NCI-H69 (cell line): Measurements from ENCODE around the gene INMT.
A peak's percentile ranks its signal among the peaks of the same experiment; 100 is the strongest.

Experiments used
- DNase-seq: peaks from one replicate; lab custom pipeline; 2025; lab: John Stamatoyannopoulos, UW

The INMT gene

DNA sequence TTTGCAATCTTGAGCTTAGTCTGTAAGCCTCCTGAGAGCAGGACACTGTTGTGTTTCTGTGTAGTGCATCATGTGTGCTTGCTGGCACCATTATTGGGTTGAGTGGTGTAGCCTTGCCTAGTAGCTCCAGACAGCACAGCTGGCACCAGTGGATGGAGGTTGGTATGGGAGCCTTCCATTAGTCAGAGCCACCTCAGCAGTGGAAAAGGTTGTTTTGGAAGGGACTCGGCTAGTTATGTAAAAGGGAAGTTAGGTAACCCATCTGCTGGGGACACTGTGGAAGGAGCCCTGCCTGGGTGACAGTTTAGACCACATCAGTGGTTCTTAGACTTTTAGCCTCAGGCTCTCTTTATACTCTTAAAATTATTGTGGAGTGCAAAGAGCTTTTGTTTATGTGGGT, 35.6 kb downstream of the INMT start:
- no peak for DNase-seq

DNA sequence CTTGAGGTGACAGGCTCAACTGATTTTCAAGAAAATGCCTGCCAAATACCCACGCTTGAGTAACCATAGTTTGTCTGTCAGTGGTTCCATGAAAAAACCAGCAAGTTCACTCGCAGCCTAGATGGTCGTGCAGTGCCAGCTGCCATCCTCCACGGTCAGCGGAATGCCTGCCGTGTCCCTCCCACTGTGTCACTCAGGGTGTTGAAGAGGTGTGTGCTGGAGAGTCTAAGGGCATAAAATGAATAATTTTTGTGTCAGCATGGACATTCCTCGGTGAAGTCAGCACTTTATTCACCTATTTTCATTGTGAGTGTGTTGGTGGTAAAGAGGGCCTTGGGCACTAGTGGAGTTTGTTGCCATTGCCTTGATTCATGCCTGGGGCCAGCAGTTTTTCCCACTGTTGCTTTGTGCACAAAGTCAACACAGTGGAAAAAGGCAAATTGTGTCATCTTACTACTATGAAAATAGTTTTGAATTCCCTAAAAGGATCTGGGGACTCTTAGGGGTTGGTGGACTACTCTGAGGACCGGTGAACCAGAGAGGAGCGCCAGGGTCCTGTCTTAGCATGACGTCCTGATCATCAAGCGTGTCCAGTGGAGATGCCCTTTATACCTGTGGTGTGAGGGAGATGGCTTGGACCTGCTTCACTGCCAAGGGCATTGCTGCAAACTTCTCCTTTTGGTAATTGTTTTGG, 36.9 kb downstream of the INMT start:
- DNase-seq = no peak

DNA sequence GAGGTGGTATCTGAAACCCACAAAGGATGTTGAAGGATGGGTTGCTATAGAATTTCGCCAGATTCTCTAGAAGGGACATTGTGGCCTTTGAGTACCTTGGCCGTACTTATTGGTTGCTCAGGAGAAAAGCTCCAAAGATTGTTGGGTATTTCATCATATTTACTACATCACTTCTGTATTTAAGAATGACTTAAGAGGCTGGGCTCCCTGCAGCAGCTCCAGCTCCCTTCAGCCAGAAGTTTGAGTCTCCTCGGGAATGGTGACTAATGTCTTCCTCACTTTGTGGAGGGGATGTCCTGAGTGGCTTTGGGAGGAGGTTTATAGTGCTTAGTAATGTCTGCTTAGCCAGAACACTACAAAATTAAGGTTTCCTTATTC, 37.4 kb downstream of the INMT start:
- DNase-seq = no peak

DNA sequence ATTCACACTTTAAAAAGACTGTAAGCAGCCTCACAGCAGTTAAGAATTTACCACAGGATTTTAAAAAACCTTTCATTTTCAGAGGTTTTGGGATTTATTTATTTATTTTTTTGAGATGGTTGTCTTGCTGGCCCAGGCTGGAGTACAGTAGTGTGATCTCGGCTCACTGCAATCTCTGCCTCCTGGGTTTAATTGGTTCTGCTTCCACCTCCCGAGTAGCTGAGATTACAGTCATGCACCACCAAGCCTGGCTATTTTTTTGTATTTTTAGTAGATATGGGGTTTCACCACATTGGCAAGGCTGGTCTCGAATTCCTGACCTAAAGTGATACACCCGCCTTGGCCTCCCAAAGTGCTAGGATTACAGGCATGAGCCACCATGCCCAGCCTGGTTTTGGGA, 38.4 kb downstream of the INMT start:
- no peak for DNase-seq

DNA sequence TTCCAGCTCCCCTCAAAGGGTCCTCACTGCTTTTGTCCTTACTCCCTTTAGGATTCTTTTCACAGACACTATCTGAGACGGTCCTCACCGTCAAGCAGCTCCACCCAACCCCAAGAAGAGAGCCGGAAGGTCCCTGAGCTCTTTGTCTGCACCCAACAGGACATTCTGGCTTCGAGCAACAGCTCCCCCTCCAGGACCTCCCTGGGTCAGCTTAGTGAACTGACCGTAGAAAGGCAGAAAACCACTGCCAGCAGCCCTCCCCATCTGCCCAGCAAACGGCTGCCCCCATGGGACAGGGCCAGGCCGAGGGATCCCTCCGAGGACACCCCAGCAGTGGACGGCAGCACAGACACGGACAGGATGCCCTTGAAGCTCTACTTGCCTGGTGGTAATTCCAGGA, 39.2 kb downstream of the INMT start:
- DNase-seq = no peak

DNA sequence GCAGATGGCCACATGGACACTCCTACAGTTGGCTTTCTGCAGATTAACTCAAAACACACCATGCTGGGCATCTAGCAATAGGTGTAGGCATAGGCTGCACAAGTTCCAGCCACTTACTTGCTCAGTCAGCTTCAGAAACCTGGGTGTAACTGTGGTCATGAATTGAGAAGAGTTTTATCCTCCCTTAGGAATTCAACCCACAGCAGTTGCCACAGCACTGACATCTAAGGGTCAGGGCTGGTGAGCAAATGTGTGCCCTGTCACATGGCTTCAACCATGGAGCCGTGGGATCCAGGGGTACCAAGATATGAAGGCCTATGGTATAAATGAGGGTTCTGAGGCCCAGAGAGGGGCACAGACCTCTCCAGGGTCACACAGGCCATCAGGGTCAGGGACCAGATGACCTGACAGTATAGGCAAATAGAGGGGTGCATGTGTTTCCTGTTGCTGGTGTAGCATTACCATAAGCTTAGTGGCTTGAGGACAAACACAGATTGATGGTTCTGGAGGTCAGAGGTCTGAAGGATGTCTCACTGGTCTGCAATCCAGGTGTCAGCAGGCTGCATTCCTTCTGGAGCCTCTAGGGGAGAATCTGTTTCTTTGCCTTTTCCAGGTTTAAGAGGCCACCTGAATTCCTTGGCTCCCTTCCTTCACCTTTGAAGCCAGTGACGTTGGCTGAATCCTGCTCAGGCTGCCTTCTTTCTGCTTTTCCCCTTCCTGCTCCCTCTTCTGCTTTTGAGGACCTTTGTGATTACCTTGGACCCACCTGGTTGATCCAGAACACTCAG, 43.4 kb downstream of the INMT start:
- no peak for DNase-seq

DNA sequence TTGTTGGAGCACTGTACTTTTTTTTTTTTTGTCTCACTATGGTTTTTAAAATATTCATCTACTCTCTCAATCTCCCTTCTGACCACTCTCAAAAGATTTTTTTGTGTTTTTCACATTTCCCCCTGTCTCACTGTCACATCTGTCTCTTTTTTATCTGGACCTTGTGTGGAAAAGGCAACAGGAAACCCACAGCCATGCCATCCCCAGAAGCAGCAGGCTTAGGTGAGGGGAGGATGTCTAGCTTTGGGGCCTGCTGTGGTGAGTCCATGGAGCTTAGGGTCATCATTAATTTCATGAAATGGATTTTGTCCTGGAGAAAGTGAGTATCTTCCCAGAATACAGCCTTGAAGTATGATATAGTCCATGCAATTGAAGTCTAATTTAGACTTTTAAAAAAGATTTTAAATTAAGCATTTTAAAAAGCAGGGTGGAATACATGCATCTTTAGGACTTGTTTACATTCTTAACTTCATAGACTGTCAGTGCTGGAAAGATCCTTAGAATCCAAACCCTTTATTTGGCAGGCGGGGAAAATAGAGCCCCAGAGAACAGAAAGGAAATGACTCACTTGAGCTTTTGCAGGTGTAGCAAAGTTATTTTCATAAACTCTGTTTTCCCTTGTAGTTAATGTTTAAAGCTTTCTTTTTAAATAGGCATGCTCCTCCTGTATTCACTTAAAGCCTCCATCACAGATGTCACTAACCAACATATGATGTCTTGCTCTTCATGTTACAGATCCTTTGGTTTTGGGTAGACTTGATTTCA, 44.4 kb downstream of the INMT start:
- DNase-seq = no peak

DNA sequence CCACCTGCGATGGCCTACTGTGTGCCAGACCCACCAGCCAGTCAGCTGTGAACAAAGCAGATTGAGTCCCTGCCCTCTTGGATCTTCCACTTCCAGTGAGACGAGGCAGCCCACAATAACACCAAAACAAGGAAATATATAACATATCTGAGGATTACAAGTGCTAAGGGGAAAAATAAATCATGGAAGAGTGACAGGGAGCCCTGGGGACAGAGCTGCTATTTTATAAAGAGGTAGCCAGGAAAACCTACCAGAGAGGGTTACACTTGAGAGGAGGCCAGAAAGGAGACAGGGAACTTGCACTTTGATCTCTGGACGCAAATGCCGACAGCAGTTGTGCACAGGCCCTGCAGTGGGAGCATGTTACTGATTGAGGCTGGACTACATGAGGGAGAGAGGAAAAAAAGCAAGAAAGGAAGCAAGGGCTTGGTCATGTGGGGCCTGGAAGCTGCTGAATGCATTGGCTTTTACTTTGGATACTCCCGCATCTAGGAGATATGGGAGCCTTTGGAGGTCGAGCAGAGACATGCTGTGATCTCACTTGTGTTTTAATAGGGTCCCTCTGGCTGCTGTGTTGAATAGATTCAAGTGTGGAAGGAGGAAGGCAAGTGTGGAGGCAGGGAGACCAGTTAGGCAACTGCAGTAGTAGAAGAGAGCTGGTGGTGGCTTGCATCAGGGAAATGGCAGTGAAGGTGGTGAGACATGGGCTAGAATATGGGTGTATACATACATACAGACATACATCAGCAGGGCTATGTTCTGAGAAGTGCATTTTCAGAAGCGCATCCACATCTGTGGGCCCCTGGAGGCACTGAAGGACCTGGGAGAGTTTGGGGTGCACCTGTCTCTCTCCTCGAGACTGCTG, 45.5 kb downstream of the INMT start:
- no peak for DNase-seq

DNA sequence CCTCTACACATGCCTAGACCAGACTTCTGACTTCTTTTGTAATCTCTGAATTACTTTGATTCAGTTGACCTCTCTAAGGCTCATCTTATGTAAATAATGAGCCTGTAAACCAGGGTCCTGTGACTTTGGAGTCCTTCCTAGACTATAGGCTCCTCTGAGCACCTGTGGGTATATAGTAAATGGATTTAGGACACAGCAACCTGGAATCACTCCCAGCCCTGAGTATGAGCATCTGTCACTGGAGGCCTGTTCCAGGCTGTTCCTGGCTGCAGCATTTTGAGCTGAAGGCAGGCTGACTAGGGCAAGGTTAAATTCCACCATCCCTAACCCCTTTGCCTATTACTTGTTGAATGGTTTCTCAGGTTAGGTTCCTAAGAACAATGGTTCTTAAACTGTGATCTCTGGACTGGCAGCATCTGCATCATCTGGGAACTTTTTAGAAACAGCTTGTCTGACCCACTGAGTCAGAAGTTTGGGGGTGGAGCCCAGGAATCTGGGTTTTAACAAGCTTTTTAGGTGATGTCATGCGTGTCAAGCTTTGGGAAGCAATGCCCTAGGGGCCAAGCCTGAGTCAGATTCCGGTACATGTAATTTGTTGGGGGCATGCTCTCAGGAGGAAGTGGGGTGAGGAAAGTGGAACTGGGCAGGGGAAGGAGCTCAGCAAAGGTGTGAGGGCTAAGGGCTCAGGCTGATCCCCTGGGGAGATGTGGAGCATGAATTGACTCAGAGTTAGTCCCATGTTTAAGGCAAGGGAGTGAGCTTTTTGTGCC, 47.5 kb downstream of the INMT start:
- peak; percentile 19 for DNase-seq

DNA sequence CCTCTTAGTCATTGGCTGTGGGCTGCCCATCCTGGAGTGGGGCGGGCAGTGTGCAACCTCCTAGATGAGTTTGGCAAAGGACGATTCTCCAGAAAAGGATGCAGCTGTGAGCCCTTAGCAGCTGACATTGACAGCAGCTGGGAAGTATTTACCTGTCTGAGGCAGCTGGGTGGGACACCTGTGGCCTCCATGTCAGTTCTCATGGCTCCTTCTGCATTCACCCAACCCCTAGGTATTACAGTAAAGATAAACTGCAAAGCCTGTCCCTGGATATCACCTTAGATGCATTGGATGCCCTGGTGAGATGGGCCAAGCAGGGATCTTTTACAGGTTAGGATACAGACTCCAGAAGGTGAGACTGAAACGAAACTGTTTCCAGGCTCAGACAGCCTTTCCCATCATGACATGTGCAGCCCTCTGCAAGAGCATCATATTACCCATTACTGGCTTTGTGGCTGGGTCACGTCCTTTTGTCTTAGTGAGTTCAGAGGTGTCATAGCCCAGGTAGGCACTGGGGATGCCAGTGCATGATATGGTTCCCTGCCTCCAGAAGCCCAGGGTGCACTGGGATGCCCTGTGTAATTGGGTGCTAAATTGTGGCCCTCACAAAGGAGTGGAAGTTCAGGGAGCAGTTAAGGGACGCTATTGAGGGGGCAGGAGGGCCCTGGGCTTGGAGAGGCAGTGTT, 48.2 kb downstream of the INMT start:
- DNase-seq = no peak

DNA sequence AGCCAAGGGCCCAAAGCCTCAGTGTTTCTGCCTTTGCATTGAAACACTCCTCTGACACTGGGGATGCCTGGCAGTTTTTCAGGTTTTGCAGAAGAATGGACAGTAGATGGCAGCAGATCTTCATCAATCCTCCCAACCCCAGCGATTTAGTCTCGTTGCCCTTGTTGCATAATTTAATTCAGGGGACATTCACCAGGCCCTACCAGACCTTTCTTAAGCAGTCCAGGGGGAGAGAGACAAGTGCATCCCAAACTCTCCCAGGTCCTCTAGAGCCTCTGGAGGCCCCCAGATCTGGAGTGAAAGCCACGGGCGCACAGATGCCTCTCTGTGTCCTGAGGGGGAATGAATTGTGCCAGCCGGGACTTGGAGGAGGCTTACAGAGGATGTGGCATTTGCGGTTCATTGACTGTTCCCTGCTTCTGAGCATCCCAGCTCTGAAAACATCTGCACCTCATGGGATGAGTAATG, 48.9 kb downstream of the INMT start:
- peak; percentile 68 for DNase-seq

DNA sequence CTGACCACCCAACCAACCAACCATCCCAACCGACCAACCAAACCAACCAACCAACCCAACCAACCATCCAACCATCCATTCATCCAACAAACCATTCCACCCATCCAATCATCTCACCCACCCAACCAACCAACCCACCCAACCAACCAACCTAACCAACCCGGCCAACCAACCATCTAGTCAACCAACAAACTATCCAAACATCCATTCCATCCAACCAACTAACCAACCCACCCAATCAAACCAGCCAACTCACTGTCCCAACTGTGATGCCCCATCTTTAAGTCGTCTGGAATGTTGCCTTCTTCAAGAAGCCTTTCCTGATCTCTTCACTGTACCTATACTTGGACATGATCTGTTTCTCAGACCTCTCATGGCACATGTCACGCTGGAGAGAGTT, 50.9 kb downstream of the INMT start:
- DNase-seq = no peak

DNA sequence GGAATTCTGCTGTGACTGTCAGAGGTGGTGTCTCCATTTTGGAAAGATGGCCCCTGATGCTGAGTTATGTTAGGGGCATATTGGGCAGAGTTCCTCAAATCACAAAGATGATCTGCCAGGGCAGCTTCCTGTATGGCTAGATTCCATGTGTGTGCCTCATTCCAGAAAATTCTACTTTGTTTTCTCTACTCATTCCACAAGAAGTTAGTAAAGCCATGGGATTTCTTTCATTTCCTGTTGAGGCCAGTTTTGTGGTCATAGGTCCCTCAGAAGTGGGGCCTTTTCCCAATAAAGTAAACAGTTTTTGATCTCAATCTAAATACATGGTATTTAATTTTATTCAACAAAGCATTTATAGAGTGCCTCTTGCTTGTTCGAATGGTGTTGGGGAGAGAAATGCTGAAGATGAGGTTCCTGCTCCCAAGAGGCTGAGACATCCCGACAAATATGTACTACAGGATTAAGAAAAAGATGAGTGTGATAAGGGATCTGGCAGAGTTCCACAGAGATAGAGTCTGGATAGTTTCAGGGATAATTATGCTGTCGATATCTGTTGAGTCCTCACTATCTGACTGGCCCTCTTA, 52.2 kb downstream of the INMT start:
- DNase-seq = no peak

DNA sequence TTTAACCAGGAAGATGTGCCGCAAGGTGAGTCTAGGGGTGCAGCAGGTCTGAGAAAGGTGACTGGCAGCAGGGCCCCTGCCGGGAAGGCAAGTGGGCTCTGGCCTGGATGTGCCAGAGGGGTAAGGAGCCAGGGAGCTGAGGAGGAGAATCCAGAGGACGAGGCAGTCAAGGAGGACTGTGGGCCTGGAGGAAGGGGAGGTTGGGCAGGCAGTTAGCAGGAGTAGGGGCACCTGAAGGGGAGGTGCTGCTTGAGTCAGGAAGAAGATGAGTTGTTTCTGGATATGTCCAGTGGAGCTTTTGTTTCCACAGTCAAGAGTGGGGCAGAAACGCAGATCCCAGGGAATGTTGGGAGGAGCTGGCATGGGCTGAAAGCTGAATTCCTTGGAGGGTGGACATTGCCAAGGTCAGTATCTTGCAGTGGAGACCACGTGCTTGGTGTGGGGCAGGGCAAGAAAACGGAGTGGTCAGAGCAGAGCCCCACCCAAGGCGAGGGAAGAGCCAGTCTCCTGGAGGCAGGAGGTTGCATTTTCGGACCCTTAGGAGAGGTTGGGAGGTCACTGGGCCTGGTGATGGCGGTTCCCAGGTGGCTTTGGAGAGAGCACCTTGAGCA, 53.3 kb downstream of the INMT start:
- DNase-seq = no peak

DNA sequence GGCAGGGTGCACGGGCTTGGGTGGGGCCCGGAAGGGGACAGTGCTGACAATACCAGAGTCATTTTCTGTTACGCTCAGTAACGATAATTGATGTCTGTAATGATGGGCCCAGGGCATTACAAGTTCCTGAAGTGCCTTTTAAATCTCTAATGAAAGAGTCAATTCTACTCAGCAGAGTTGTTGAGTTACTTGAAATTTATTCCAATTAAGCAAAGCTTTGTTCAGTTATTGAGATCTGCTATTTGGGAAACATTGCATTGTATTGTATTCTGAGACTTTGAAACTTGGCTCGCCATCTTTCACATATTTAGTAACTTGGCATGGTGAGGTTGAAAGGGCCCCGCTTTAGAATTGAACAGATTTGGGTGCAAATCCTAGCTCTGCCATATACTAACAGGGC, 54.0 kb downstream of the INMT start:
- no peak for DNase-seq
